HepG2 (cell line): ENCODE results near the gene NR1H2. TPM values are rescaled to one million over a fixed set of nuclear protein-coding genes. Genes with fewer than 3 reads are reported as not detected.

Experiments
- ATAC-seq: fragments of 200-7000 bp; cut with Tn5 transposase; 3 replicates; pipeline ENCODE4 v1.9.1; 2020; ENCODE audit warnings: mild to moderate bottlenecking, moderate library complexity
- BruUV-seq: library from RNA; stranded (reverse); fragments of 400-500 nt; replicated peaks from 2 replicates; lab custom pipeline; 2021; lab: Mats Ljungman, UMichigan
- CTCF ChIA-PET: fragments of 300-600 bp; formaldehyde crosslinking; extraction: SDS; loops from one replicate; lab custom pipeline; 2021; ENCODE audit warnings: low total read pairs, inconsistent platforms, low intra/inter-chr PET ratio; lab: Yijun Ruan, JAX
- POLR2A ChIA-PET: fragments of 350-600 bp; sonication (Branson Sonifier 250); formaldehyde crosslinking; loops from one replicate; lab custom pipeline; 2020; ENCODE audit warnings: antibody characterized with exemption, inconsistent platforms; lab: Yijun Ruan, JAX
- DNase-seq: peaks from one replicate; pipeline ENCODE4 v3.0.0-alpha.2; 2015; ENCODE audit warnings: low spot score
- FAIRE-seq: peaks from 3 replicates; lab custom pipeline; 2011; peaks lifted over from hg19 to GRCh38; lab: Jason Lieb, UNC
- H2AFZ ChIP-seq: one replicate; pipeline ENCODE4 v1.6.1; 2011; ENCODE audit warnings: low read length, inconsistent platforms
- H3K27ac ChIP-seq: fragments of 300-600 bp; 3 replicates; pipeline ENCODE4 v1.8.0; 2011; ENCODE audit warnings: mixed run types, mild to moderate bottlenecking, mixed read lengths, low read length, inconsistent platforms; ENCODE audit not compliant: insufficient read depth; ENCODE audit errors: extremely low read length
- H3K27me3 ChIP-seq, 2 experiments: fragments of 200-600 bp in 1 of 2; 2 replicates in 1 of 2; 3 replicates in 1 of 2; pipeline versions ENCODE4 v1.6.0 to v1.8.0; 2011; ENCODE audit warnings: low read length in 2 of 2, mild to moderate bottlenecking in 2 of 2, moderate library complexity in 2 of 2, inconsistent platforms in 1 of 2; ENCODE audit not compliant: insufficient read depth in 2 of 2, control insufficient read depth in 1 of 2
- H3K36me3 ChIP-seq, 2 experiments: fragments of 200-600 bp in 1 of 2; replicated peaks in 1 of 2; 2 replicates in 1 of 2; 3 replicates in 1 of 2; pipeline versions ENCODE4 v1.5.1 to v1.8.0; 2011; ENCODE audit warnings: low read length in 2 of 2, inconsistent platforms in 1 of 2; ENCODE audit not compliant: insufficient read depth in 2 of 2, control insufficient read depth in 1 of 2
- H3K4me1 ChIP-seq: 2 replicates; pipeline ENCODE4 v1.5.1; 2012; ENCODE audit warnings: low read length, inconsistent platforms; ENCODE audit not compliant: insufficient read depth
- H3K4me2 ChIP-seq: 2 replicates; pipeline ENCODE4 v1.6.0; 2011; ENCODE audit warnings: low read depth, low read length, inconsistent platforms
- H3K4me3 ChIP-seq, 3 experiments: fragments of 200-600 bp in 1 of 3; sonication (generic), shearing (Covaris generic) in 1 of 3; replicated peaks in 1 of 3; 2 replicates each; pipeline ENCODE4 v1.5.1; 2011 to 2016; ENCODE audit warnings: low read length in 3 of 3, inconsistent platforms in 2 of 3, low read depth in 2 of 3, mild to moderate bottlenecking in 2 of 3, control low read depth in 1 of 3, mixed read lengths in 1 of 3; ENCODE audit not compliant: insufficient read depth in 1 of 3
- H3K79me2 ChIP-seq: one replicate; pipeline ENCODE4 v1.6.1; 2011; ENCODE audit warnings: low read length, inconsistent platforms; ENCODE audit not compliant: insufficient read depth
- H3K9ac ChIP-seq: 2 replicates; pipeline ENCODE4 v1.6.0; 2011; ENCODE audit warnings: mild to moderate bottlenecking, low read depth, low read length, inconsistent platforms; ENCODE audit not compliant: insufficient read depth
- H3K9me3 ChIP-seq: 2 replicates; pipeline ENCODE4 v1.5.1; 2012; ENCODE audit warnings: mild to moderate bottlenecking, low read length
- H4K20me1 ChIP-seq: 2 replicates; pipeline ENCODE4 v1.6.0; 2011; ENCODE audit warnings: inconsistent platforms, mild to moderate bottlenecking, low read length, moderate library complexity; ENCODE audit not compliant: insufficient read depth
- PLSCR1 ChIP-seq: sonication (generic); formaldehyde crosslinking; IDR thresholded peaks from 2 replicates; pipeline ENCODE4 v1.5.0; 2020; ENCODE audit warnings: missing genetic modification reagents, mild to moderate bottlenecking, borderline replicate concordance
- REXO4 ChIP-seq: sonication (generic); formaldehyde crosslinking; IDR thresholded peaks from 2 replicates; pipeline ENCODE4 v1.8.0; 2022; ENCODE audit warnings: missing genetic modification reagents, mild to moderate bottlenecking, borderline replicate concordance
- RORA ChIP-seq: sonication (generic); formaldehyde crosslinking; IDR thresholded peaks from 2 replicates; pipeline ENCODE4 v1.5.0; 2020; ENCODE audit warnings: mild to moderate bottlenecking, missing genetic modification reagents, moderate library complexity
- SP5 ChIP-seq: IDR thresholded peaks from 2 replicates; pipeline ENCODE4 v1.6.1; 2016; ENCODE audit warnings: low read depth, borderline replicate concordance
- ZBTB33 ChIP-seq: sonication (generic); formaldehyde crosslinking; IDR thresholded peaks from 2 replicates; pipeline ENCODE4 v1.4.0; 2020; ENCODE audit warnings: missing genetic modification reagents
- ZFP37 ChIP-seq: sonication (generic); formaldehyde crosslinking; IDR thresholded peaks from 2 replicates; pipeline ENCODE4 v1.4.0; 2020; ENCODE audit warnings: missing genetic modification reagents, borderline replicate concordance
- ZFP62 ChIP-seq: sonication (generic); formaldehyde crosslinking; IDR thresholded peaks from 2 replicates; pipeline ENCODE4 v1.4.0; 2020; ENCODE audit warnings: missing genetic modification reagents
- WGBS: methylation state at CpG from one replicate; pipeline ENCODE4 v1.1.6; 2017; ENCODE audit warnings: low lambda C conversion rate; 5-methylcytosine and 5-hydroxymethylcytosine counted together
- in situ Hi-C: cut with HindIII; loops from 2 replicates; pipeline ENCODE4 v1.10.0; 2017; ENCODE audit warnings: low pct_unique_long_range_greater_than_20kb; ENCODE audit not compliant: extremely low pct_ligation_motif_present
- intact Hi-C: fragments of 100-400 bp; cut with micrococcal nuclease; formaldehyde crosslinking; loops from one replicate; pipeline ENCODE4 v1.10.0; 2022; ENCODE audit not compliant: unreplicated experiment
- polyA plus RNA-seq, 8 experiments: library from polyadenylated mRNA; depleted of rRNA in 3 of 8; stranded (reverse) in 7 of 8; unstranded in 1 of 8; fragments of >200 nt; fragmentation: Illumina TruSeq in 4 of 8; extraction: Trizol in 4 of 8; gene quantifications; 2 replicates each; pipeline versions ENCODE4 v1.2.1 to v1.2.3, GENCODE V29; 2011 to 2016; ENCODE audit warnings: low read depth in 4 of 8, missing spikeins in 1 of 8, mixed read lengths in 1 of 8; ENCODE audit not compliant: insufficient read depth in 1 of 8
- total RNA-seq, 5 experiments: library from RNA; depleted of rRNA; stranded (reverse); fragments of >200 nt; fragmentation: Illumina TruSeq; extraction: Trizol; gene quantifications; 2 replicates each; pipeline ENCODE4 v1.2.3, GENCODE V29; 2016; ENCODE audit warnings: low read depth in 1 of 5
- TF ChIP-seq, protein P1 (sequence below): IDR thresholded peaks from 2 replicates; pipeline ENCODE4 v1.6.1; 2018; ENCODE audit warnings: missing genetic modification reagents

NR1H2 gene
- total and polyA plus RNA-seq, 2 of the 13 experiments (the other 11 are each of a cell fraction or from before 2014, with no cell fraction given), result 10.3 to 13.5 TPM

DNA sequence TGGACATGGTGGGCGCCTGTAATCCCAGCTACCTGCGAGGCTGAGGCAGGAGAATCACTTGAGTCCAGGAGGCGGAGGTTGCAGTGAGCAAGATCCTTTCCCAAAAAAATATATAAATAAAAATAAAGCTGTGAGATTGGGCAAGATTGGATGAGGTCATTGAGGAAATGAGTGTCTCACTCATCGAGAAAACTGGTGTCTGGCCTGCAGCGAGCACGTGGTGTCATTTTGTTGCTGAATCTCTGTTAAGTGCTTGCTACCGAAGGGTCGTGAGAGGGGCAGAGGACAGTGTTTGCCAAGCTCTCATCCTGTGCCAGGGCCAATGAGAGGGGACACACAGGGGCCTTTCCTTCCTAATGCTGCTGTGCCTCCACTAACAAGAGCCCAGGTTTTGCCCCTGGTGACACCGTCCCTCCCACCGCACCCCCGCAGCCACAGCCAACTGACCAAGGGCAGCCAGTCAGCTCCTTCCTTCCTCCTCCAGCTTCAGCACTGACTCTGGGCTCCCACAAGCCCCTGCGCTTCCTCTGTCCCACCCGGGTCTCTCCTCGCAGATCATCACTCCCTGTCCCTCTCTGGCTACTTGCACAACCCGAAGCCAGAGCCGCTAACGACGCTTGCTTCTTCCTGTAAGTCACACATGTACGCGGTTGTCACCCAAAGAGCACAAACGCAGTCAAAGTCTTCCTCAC lies 11.1 kb downstream of the NR1H2 start:
- FAIRE-seq (no peak), DNase-seq (no peak), ATAC-seq (no peak)
- H3K79me2 ChIP-seq, result peaks cover 32% of the 10 kb centered on the region
- TF ChIP-seq ZBTB33 (peak; percentile 62; the same call in 1 of the 2 replicates), ZFP62 (CRISPR knock-in tag) (no peak)
- POLR2A ChIA-PET, result no interaction called here
- CTCF ChIA-PET, result no interaction called here
- intact Hi-C loops (no loop called here), in situ Hi-C loops (no loop called here)
- H3K9ac ChIP-seq, result no peak overlapping the region
- no peaks in the 10 kb centered on the region for H3K27me3 ChIP-seq
- WGBS, result 96% methylated on average over 19 of the region's 21 CpGs
- peaks cover 4 to 20% of the 10 kb centered on the region in 2 experiments; a peak in 4 of 5 replicates for H3K36me3 ChIP-seq
- no peak overlapping the region for H3K4me3 ChIP-seq
- H3K27ac ChIP-seq, result no peak overlapping the region
- peaks cover 22% of the 10 kb centered on the region for H3K4me1 ChIP-seq
- H3K4me2 ChIP-seq, result no peak overlapping the region
- H4K20me1 ChIP-seq, result no peaks in the 10 kb centered on the region
- no peaks in the 10 kb centered on the region for H3K9me3 ChIP-seq
- no TSS peak for BruUV-seq
- no peak overlapping the region for H2AFZ ChIP-seq

DNA sequence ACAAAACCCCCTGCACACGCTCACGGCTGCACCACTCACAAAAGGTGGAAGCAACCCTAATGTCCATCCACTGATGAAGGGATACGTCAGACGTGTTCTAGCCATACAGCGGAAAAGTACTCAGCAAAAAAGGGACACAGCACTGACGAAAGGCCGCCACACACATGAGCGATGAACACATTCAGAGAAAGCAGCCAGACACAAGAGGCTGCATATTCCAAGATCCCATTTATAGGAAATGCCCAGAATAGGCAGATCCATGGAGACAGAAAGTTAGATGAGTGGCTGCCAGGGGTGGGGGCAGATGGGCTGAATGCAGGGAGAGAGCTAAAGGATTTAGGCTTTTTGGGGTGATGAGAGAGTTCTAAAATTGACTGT lies 11.6 kb downstream of the NR1H2 start:
- ChIA-PET POLR2A (no interaction called here), CTCF (no interaction called here)
- Histone ChIP-seq H3K36me3 (peaks cover 4 to 20% of the 10 kb centered on the region in 2 experiments; a peak in 4 of 5 replicates), H3K27ac (no peak overlapping the region), H2AFZ (no peak overlapping the region), H3K27me3 (no peaks in the 10 kb centered on the region), H3K4me3 (no peak overlapping the region), H3K4me2 (no peak overlapping the region), H3K4me1 (peaks cover 22% of the 10 kb centered on the region), H3K9ac (no peak overlapping the region), H3K79me2 (peaks cover 35% of the 10 kb centered on the region), H4K20me1 (no peaks in the 10 kb centered on the region), H3K9me3 (no peaks in the 10 kb centered on the region)
- ATAC-seq, result no peak
- intact Hi-C loops (no loop called here), in situ Hi-C loops (no loop called here)
- DNase-seq, result no peak
- FAIRE-seq, result no peak
- WGBS, result 98% methylated on average over 8 of the region's 8 CpGs
- BruUV-seq, result no TSS peak
- no peak for TF ChIP-seq SP5
- no peak for TF ChIP-seq ZFP37 (CRISPR knock-in tag)
- no peak for TF ChIP-seq RORA (CRISPR knock-in tag)
- TF ChIP-seq PLSCR1 (CRISPR knock-in tag), result no peak
- TF ChIP-seq, protein P1, sequence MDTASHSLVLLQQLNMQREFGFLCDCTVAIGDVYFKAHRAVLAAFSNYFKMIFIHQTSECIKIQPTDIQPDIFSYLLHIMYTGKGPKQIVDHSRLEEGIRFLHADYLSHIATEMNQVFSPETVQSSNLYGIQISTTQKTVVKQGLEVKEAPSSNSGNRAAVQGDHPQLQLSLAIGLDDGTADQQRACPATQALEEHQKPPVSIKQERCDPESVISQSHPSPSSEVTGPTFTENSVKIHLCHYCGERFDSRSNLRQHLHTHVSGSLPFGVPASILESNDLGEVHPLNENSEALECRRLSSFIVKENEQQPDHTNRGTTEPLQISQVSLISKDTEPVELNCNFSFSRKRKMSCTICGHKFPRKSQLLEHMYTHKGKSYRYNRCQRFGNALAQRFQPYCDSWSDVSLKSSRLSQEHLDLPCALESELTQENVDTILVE (CRISPR knock-in tag), result no peak
- no peak for TF ChIP-seq REXO4 (CRISPR knock-in tag)
